K562 (cell line): ENCODE data around the gene AKR1A1. TPM values are rescaled to one million over a fixed set of nuclear protein-coding genes. Genes with fewer than 3 reads are reported as not detected.

ENCODE experiments used
- CUX1 ChIP-seq: fragments of 200-800 bp; sonication (Bioruptor generic); IDR thresholded peaks from 2 replicates; pipeline ENCODE4 v1.6.1; 2016; ENCODE audit warnings: missing genetic modification characterization, missing compliant biosample characterization
- E2F8 ChIP-seq: fragments of 450-650 bp; IDR thresholded peaks from 2 replicates; pipeline ENCODE4 v1.7.1; 2018; ENCODE audit warnings: mild to moderate bottlenecking, low read depth; ENCODE audit not compliant: partially characterized antibody
- ETV1 ChIP-seq: fragments of 450-650 bp; conservative IDR thresholded peaks from 2 replicates; pipeline ENCODE4 v1.6.1; 2016; ENCODE audit warnings: missing genetic modification characterization, control low read depth, low read depth, missing compliant biosample characterization
- HOMEZ ChIP-seq: fragments of 250-450 bp; sonication (Bioruptor Pico); IDR thresholded peaks from 2 replicates; pipeline ENCODE4 v1.4.0; 2020; ENCODE audit warnings: mild to moderate bottlenecking, moderate library complexity
- ZNF431 ChIP-seq: sonication (generic); formaldehyde crosslinking; IDR thresholded peaks from 2 replicates; pipeline ENCODE4 v1.8.0; 2022; ENCODE audit warnings: mild to moderate bottlenecking, missing genetic modification reagents
- ZNF79 ChIP-seq: fragments of 250-450 bp; sonication (Bioruptor Pico); IDR thresholded peaks from 2 replicates; pipeline ENCODE4 v1.4.0; 2020; ENCODE audit warnings: low read depth, mild to moderate bottlenecking, moderate library complexity
- polyA plus RNA-seq, 8 experiments: library from polyadenylated mRNA; depleted of rRNA in 4 of 8; stranded (reverse) in 5 of 8; unstranded in 3 of 8; fragments of >200 nt; fragmentation: Nextera tagmentation in 2 of 8; fragmentation: Illumina TruSeq in 1 of 8; extraction: Ambion mirVana in 2 of 8; extraction: Trizol in 1 of 8; gene quantifications; 2 replicates each; pipeline versions ENCODE4 v1.2.1 to v1.2.3, GENCODE V29; 2011 to 2014; ENCODE audit warnings: inconsistent platforms in 1 of 8, missing spikeins in 1 of 8
- total RNA-seq, 7 experiments: library from RNA; depleted of rRNA in 6 of 7; stranded (reverse); fragments of >200 nt in 6 of 7; fragmentation: Illumina TruSeq in 2 of 7; extraction: Trizol in 2 of 7; gene quantifications; 2 replicates each; pipeline versions ENCODE4 v1.2.1 to v1.2.3, GENCODE V29; 2011 to 2021; ENCODE audit warnings: low replicate concordance in 1 of 7

Gene AKR1A1
- total and polyA plus RNA-seq, 9 of the 15 experiments (the other 6 are each of a cell fraction or from before 2014, with no cell fraction given), result 68.6 to 211 (median 132) TPM

- peak; percentile 56 for TF ChIP-seq E2F8
- TF ChIP-seq HOMEZ (CRISPR knock-in tag), result no peak
- TF ChIP-seq ETV1 (tag), result peak; percentile 57
- no peak for TF ChIP-seq ZNF79
- 0 out of 2 replicates have a peak, but pooled peaks have one; percentile 77 for TF ChIP-seq ZNF431 (CRISPR knock-in tag)
- no peak for TF ChIP-seq CUX1
Observed at GRCh38 chr1:45521413-45522323, 29.0 kb upstream of the AKR1A1 start, which contains the start of gene PRDX1 (continued).
